ENCODE data around the gene AGTPBP1.
"Not testable (repeated sequence)": the region's sequence is repeated elsewhere in the genome, so short reads cannot be mapped to it uniquely, and the experiment has no call there.

The AGTPBP1 gene

GRCh38 chr9:85737671-85738070, 4.1 kb downstream of the AGTPBP1 start:
- DNase-seq (ENCODE audit: insufficient read length, low spot score) (no peak), FAIRE-seq (no peak)
- TF ChIP-seq POLR2A (IDR thresholded peaks at IDR 0.05; ENCODE audit: low read depth, low read length) = no peak

GRCh38 chr9:85730916-85731630, 10.7 kb downstream of the AGTPBP1 start:
- FAIRE-seq (peak; percentile 76), DNase-seq (ENCODE audit: insufficient read length, low spot score) (no peak)
- TF ChIP-seq POLR2A (IDR thresholded peaks at IDR 0.05; ENCODE audit: low read depth, low read length) = no peak

- no peak for FAIRE-seq
- no peak for DNase-seq (ENCODE audit: insufficient read length, low spot score)
- TF ChIP-seq POLR2A (IDR thresholded peaks at IDR 0.05; ENCODE audit: low read depth, low read length) = no peak
These were observed 11.9 kb downstream of the AGTPBP1 start for GRCh38 chr9:85729882-85730281.

- TF ChIP-seq POLR2A (IDR thresholded peaks at IDR 0.05; ENCODE audit: low read depth, low read length) = no peak
- DNase-seq (ENCODE audit: insufficient read length, low spot score) = no peak
These were observed 14.3 kb downstream of the AGTPBP1 start for GRCh38 chr9:85727500-85727899.

GRCh38 chr9:85726737-85727136, 15.0 kb downstream of the AGTPBP1 start:
- FAIRE-seq = no peak
- DNase-seq (ENCODE audit: insufficient read length, low spot score) = no peak
- TF ChIP-seq POLR2A (IDR thresholded peaks at IDR 0.05; ENCODE audit: low read depth, low read length) = no peak

More at GRCh38 chr9:85727500-85727899, 14.3 kb downstream of the AGTPBP1 start:
- no peak for FAIRE-seq

GRCh38 chr9:85723215-85723614, 18.5 kb downstream of the AGTPBP1 start:
- DNase-seq (ENCODE audit: insufficient read length, low spot score) (no peak), FAIRE-seq (no peak)
- TF ChIP-seq POLR2A (IDR thresholded peaks at IDR 0.05; ENCODE audit: low read depth, low read length) = no peak

- FAIRE-seq; DNase-seq (ENCODE audit: insufficient read length, low spot score): not testable (repeated sequence)
These were observed 22.3 kb downstream of the AGTPBP1 start for GRCh38 chr9:85719411-85719810.

- not testable (repeated sequence) for DNase-seq (ENCODE audit: insufficient read length, low spot score); FAIRE-seq
These were observed 23.9 kb downstream of the AGTPBP1 start for GRCh38 chr9:85717818-85718217.

- DNase-seq (ENCODE audit: insufficient read length, low spot score) = no peak
- FAIRE-seq = no peak
- TF ChIP-seq POLR2A (IDR thresholded peaks at IDR 0.05; ENCODE audit: low read depth, low read length) = no peak
These were observed 24.5 kb downstream of the AGTPBP1 start for GRCh38 chr9:85717220-85717619.

GRCh38 chr9:85716031-85716877, 25.5 kb downstream of the AGTPBP1 start:
- FAIRE-seq = peak; percentile 90
- no peak for TF ChIP-seq POLR2A (IDR thresholded peaks at IDR 0.05; ENCODE audit: low read depth, low read length)
- DNase-seq (ENCODE audit: insufficient read length, low spot score) = no peak

- FAIRE-seq = no peak
- DNase-seq (ENCODE audit: insufficient read length, low spot score) = no peak
- TF ChIP-seq POLR2A (IDR thresholded peaks at IDR 0.05; ENCODE audit: low read depth, low read length) = no peak
These were observed 26.2 kb downstream of the AGTPBP1 start for GRCh38 chr9:85715587-85715986.

- DNase-seq (ENCODE audit: insufficient read length, low spot score) (no peak), FAIRE-seq (no peak)
- TF ChIP-seq POLR2A (IDR thresholded peaks at IDR 0.05; ENCODE audit: low read depth, low read length) = no peak
These were observed 27.9 kb downstream of the AGTPBP1 start for GRCh38 chr9:85713897-85714296.

GRCh38 chr9:85704744-85705143, 37.0 kb downstream of the AGTPBP1 start:
- FAIRE-seq (peak; percentile 50), DNase-seq (ENCODE audit: insufficient read length, low spot score) (no peak)
- TF ChIP-seq POLR2A (IDR thresholded peaks at IDR 0.05; ENCODE audit: low read depth, low read length) = no peak

- FAIRE-seq (peak; percentile 91), DNase-seq (ENCODE audit: insufficient read length, low spot score) (no peak)
- TF ChIP-seq POLR2A (IDR thresholded peaks at IDR 0.05; ENCODE audit: low read depth, low read length) = no peak
These were observed 38.4 kb downstream of the AGTPBP1 start for GRCh38 chr9:85703398-85703797.

Measured in H54 (cell line).